Esophagus mucosa (tissue), 1 donor: Measurements from ENCODE around the gene RBMS3. TPM values are rescaled to one million over a fixed set of nuclear protein-coding genes. Genes with fewer than 3 reads are reported as not detected.
"Not testable (repeated sequence)": the region's sequence is repeated elsewhere in the genome, so short reads cannot be mapped to it uniquely, and the experiment has no call there.

Source experiments
- ATAC-seq: fragments of 200-7000 bp; cut with Tn5 transposase; one replicate; pipeline ENCODE4 v1.9.1; 2020
- total RNA-seq: library from RNA; stranded (reverse); gene quantifications from one replicate; pipeline ENCODE4 v1.2.4, GENCODE V29; 2023
- donor health status: DM: yes; HTN: yes; CAD: no.

The RBMS3 gene
- total RNA-seq, 1 donor from 2014 or later, result 3.4 TPM

- peak; percentile 82 for ATAC-seq
Observed at GRCh38 chr3:29488922-29489321, 208.1 kb downstream of the RBMS3 start.

- ATAC-seq, result no peak
Observed at GRCh38 chr3:29493109-29493508, 212.2 kb downstream of the RBMS3 start.

DNA sequence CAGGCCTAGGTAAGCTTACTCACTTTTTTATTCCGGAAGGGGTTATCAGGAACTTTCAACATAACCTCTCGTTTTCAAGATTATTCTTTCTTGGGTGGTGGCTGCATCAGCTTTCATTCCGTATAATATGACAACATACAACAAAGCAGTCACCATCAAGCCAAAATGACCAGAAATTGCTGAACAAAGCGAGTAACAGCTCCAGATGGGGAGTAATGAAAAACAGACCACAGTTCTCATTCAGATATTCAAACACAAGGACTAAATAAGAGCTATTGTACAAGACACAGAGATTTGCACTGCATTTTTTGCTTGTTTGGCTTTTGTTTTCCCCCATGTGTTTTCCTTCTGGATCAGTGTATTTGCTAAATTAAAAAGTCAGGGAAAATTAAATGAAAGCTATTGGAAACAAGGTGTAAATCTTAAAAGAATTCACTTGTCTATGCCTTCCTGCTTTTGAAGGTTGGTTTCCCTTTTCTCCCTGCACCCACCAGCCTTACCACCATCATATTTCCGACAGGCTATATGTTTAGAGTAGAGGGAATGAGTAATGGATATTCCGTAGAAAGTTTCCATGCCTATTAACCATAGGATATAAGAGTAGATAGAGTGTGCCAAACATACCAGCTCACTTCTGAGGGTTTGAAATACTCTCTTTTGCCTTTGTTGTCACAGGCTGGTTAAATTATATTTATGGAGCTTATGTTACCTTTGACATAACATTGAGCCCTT, 213.6 kb downstream of the RBMS3 start:
- no peak for ATAC-seq

DNA sequence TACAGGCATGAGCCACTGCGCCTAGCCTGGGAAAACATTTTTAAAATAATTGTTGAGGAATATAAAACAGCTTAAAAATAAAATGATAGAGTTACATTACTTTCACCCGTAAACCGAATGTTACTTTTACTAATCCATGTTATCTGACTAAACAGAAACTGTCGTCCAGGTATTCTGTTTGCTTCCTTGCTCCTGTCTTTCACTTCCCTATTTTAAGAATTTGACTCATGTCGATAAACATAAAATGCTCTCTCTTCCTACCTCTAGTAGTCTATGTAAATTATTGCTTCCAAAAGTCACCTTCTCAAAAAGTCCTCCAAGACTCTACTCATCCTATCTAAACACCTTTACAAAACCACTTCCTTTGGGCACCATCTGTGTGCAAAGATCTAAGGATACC, 216.4 kb downstream of the RBMS3 start:
- no peak for ATAC-seq

GRCh38 chr3:29502771-29503170, 221.9 kb downstream of the RBMS3 start:
- no peak for ATAC-seq

DNA sequence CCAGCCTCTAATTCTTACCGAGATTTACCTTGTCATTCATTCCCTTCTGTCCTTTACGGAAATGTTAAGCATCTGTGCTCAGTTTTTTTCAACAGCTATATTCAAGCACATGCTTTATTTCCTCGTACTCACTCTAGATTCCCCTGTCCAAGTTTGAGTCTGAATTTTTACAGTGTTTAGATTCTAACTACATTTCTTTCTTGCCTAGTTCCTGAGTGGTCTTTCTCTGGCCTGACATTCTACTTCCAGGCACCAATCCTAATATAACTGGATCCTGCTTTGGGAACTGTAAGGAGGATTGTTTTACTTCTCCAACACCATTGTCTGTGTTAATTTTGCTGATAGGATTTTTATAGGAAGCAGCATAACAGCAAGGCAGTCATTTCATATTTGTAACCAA, 222.4 kb downstream of the RBMS3 start:
- no peak for ATAC-seq

GRCh38 chr3:29503958-29504357, 223.1 kb downstream of the RBMS3 start:
- peak; percentile 29 for ATAC-seq

DNA sequence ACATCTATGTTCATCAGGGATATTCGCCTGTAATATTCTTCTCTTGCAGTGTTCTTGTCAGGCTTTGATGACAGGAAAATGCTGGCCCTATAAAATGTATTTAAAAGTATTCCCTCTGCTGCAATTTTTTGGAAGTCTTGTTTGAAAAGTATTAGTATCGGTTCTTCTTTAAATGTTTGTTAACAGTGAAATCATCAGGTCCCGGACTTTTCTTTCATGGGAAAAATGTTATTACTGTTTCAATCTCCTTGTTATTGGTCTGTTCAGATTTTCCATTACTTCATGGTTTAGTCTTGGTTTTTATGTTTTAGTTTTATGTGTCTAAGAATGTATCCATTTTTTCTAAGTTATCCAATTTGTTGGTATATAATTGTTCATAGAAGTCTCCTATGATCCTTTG, 225.6 kb downstream of the RBMS3 start:
- no peak for ATAC-seq

- ATAC-seq, result no peak
Observed at GRCh38 chr3:29511701-29512100, 230.8 kb downstream of the RBMS3 start.

GRCh38 chr3:29512641-29513040, 231.8 kb downstream of the RBMS3 start:
- ATAC-seq, result no peak

GRCh38 chr3:29513236-29513635, 232.4 kb downstream of the RBMS3 start:
- ATAC-seq, result no peak

DNA sequence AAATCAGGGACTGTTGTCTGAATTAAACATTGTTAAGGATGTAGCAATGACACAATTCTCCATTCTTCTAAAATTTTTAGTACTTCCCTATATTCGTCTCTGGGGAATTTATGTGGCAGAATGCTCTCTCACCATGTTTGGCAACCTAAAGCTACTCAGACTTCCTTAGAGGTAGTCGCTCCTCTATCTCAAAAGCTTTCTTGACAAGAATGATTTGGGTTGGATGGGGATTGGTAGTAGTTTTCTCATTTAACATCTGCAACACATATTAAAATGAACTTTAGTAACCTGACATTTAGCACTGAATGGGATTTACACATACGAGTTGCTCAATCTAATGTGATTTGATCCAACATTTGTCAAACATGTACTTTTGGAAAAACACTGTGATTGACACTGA, 233.3 kb downstream of the RBMS3 start:
- no peak for ATAC-seq

DNA sequence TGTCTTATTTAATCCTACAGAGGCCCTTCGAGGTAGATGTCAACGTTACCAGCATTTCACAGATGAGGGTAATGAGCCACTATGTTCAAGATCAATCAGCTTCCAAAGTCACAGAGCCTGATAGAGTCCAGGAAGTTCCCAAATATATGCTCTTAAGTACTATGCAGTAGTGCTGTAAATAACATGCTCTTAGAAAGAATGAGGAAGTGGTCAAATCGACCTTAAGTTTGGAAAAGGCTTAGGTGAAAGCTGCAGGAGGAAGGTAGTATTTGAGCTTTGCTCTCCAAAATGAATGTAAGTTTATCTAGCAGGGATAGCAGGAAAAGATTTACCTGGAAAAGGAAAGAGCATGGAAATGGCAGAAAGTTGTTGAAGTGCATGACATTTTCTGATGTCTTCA, 234.0 kb downstream of the RBMS3 start:
- no peak for ATAC-seq

GRCh38 chr3:29515451-29515850, 234.6 kb downstream of the RBMS3 start:
- ATAC-seq, result peak; percentile 52

- no peak for ATAC-seq
Observed at GRCh38 chr3:29516164-29516563, 235.3 kb downstream of the RBMS3 start.

- ATAC-seq, result no peak
Observed at GRCh38 chr3:29520764-29521163, 239.9 kb downstream of the RBMS3 start.

DNA sequence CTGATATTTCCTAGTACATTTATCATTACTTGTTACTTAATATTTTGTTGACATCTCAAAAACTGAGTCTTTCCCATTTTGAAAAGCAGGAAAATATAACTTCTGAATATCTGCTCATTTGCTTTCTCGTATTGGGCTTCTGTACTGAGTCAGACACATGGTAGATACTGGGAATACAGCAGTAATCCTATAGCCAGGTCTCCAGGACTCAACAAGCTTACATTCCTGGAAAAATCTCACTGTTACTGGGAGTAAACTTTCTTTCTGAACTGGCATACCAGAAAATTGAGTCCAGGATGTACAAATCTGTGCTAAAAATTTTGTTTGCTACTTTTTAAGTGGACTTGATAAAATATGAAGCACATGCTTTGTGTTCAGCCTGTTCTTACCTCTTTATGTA, 240.4 kb downstream of the RBMS3 start:
- no peak for ATAC-seq

DNA sequence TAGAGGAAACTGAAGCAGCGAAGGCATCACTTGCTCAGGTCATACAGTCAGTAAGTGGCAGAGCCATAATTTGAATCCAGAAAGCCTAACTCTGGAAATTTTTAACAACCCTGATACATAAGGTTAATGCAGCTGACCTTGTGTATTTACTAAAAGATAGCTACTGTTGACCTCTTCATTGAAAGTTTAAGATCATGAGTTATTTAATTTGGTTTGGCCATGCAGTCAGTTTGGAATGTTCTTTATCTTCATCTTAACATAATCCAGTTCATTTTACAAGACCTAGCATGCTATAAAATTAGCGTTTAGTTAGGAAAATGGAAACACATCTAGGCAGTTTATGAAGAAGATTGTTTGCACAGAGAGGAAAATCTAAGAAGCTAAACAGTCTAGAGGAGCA, 240.9 kb downstream of the RBMS3 start:
- no peak for ATAC-seq

GRCh38 chr3:29524433-29524832, 243.6 kb downstream of the RBMS3 start:
- ATAC-seq, result not testable (repeated sequence)

DNA sequence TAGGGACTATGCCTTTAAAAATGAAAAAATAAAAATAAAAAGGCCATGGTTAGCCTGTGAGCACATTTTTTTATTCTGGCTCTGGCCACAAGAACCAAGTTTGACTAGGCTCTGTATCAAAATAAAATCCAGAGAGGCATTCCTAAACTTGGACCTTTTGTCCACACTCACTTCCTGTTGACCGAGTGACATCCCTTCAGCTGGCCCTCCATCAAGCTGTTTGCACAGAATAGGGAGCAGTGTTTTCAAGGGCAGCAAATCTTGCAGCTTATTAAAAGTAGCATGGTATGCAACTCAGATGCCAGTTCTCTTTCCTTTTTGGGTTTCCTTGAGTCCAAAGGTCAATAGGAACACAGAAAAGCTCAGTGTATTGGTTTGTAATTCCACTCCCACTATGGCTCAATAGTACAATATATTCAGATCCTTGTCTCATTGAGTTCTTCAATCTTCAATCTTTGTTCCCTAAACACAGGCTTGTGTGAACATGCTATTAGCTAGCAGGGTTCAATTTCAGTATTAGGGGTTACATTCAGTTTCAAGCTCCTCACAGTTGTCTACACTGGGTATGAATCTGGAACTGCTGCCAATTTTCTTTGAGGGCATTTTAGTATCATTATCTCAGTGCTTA, 244.5 kb downstream of the RBMS3 start:
- ATAC-seq, result peak; percentile 42

- ATAC-seq, result no peak
Observed at GRCh38 chr3:29527246-29527645, 246.4 kb downstream of the RBMS3 start.

DNA sequence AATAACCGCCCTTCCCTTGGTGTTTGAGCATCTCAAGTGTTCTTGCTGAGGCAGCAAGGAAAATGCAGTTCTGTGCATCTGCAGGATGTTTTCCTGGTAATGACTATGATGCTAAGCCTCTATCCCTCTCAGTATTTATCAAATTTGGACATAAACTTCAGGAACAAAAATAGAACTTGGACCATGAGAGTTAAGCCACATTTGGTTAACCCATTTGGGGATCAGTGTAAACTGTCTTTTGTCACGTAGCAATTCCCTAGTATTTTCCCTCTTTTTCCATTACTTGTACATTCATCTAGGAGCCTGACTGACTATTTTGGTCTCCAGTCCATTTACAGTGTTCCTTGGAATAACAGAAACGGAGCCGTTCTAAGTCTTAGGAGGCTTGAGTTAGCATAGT, 250.8 kb downstream of the RBMS3 start:
- ATAC-seq, result no peak

DNA sequence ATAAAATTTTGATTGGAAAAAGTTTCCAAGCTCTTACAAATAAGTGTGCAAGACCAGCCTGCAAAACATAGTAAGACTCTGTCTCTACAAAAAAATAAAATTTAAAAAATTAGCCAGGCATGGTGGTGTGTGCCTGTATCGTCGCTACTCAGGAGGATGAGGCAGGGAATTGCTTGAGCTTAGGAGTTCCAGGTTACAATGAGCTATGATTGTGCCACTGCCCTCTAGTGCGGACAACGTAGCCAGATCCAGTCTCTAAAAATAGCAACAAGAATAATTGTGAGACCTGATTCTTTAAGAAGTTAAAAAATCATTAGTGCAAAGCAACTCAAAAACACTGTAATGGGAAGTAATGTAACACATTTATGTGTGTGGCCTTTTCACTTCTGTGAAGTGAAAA, 251.6 kb downstream of the RBMS3 start:
- no peak for ATAC-seq

DNA sequence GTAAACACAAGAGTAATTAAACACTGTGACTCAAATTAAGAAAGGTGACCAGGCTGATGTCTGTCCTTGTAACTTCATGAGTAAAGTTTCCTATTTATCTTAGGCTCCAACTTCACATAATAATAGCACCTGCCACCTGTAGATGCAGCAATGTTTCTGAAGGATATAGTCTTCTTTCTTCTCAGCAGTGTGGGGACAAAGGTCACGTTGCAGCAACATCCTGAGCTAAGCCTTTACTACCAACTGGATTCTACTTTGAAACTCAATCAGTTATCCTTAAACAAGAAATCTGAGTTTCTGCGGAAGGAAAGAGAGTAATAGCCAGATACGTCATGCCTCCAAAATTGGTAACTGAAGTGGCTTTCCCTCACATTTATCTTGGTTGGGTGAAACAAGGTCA, 253.1 kb downstream of the RBMS3 start:
- ATAC-seq, result no peak
